Keratinocyte (primary cell): ENCODE measurements around the gene HMGCR. TPM values are rescaled to one million over a fixed set of nuclear protein-coding genes. Genes with fewer than 3 reads are reported as not detected.

Experiments
- DNase-seq: peaks from one replicate; pipeline ENCODE4 v3.0.0-alpha.2; 2011; ENCODE audit warnings: low read depth, missing footprints, low spot score
- FAIRE-seq: peaks from 2 replicates; lab custom pipeline; 2011; peaks lifted over from hg19 to GRCh38; lab: Jason Lieb, UNC
- H2AFZ ChIP-seq: 2 replicates; pipeline ENCODE4 v1.6.0; 2012; ENCODE audit warnings: low read length, control low read depth, inconsistent platforms; ENCODE audit not compliant: control insufficient read depth
- H3K27ac ChIP-seq: 2 replicates; pipeline ENCODE4 v1.5.1; 2011; ENCODE audit warnings: low read length; ENCODE audit not compliant: control insufficient read depth, insufficient read depth
- H3K27me3 ChIP-seq: 3 replicates; pipeline ENCODE4 v1.6.0; 2011; ENCODE audit warnings: low read length; ENCODE audit not compliant: control insufficient read depth, insufficient read depth; ENCODE audit errors: extremely low read depth
- H3K36me3 ChIP-seq, 2 experiments: 2 replicates in 1 of 2; 3 replicates in 1 of 2; pipeline ENCODE4 v1.5.1; 2011; ENCODE audit warnings: low read length in 2 of 2, mild to moderate bottlenecking in 1 of 2; ENCODE audit not compliant: control insufficient read depth in 2 of 2, insufficient read depth in 2 of 2; ENCODE audit errors: extremely low read depth in 1 of 2
- H3K4me1 ChIP-seq: 3 replicates; pipeline ENCODE4 v1.5.1; 2011; ENCODE audit warnings: low read length; ENCODE audit not compliant: control insufficient read depth, insufficient read depth; ENCODE audit errors: extremely low read depth
- H3K4me2 ChIP-seq: 3 replicates; pipeline ENCODE4 v1.6.0; 2011; ENCODE audit warnings: low read depth, low read length; ENCODE audit not compliant: control insufficient read depth, insufficient read depth; ENCODE audit errors: extremely low read depth
- H3K4me3 ChIP-seq, 3 experiments: fragments of 200-600 bp in 1 of 3; sonication (generic) in 1 of 3; 2 replicates in 2 of 3; 3 replicates in 1 of 3; pipeline ENCODE4 v1.5.1; 2011 to 2016; ENCODE audit warnings: low read length in 3 of 3, mild to moderate bottlenecking in 3 of 3, control low read depth in 2 of 3, inconsistent platforms in 1 of 3, low read depth in 1 of 3, mixed read lengths in 1 of 3, mixed run types in 1 of 3, moderate library complexity in 1 of 3; ENCODE audit not compliant: control insufficient read depth in 2 of 3, insufficient read depth in 2 of 3; ENCODE audit errors: extremely low read depth in 1 of 3
- H3K79me2 ChIP-seq: 2 replicates; pipeline ENCODE4 v1.6.0; 2012; ENCODE audit warnings: low read length; ENCODE audit not compliant: control insufficient read depth, insufficient read depth
- H3K9ac ChIP-seq: 3 replicates; pipeline ENCODE4 v1.6.0; 2011; ENCODE audit warnings: low read length; ENCODE audit not compliant: control insufficient read depth, insufficient read depth; ENCODE audit errors: extremely low read depth
- H3K9me1 ChIP-seq: 3 replicates; pipeline ENCODE4 v1.6.0; 2011; ENCODE audit warnings: low read length; ENCODE audit not compliant: control insufficient read depth, insufficient read depth; ENCODE audit errors: extremely low read depth
- H3K9me3 ChIP-seq: 2 replicates; pipeline ENCODE4 v1.5.1; 2012; ENCODE audit warnings: low read depth, low read length; ENCODE audit not compliant: control insufficient read depth
- H4K20me1 ChIP-seq: 3 replicates; pipeline ENCODE4 v1.6.0; 2011; ENCODE audit warnings: low read length; ENCODE audit not compliant: control insufficient read depth, insufficient read depth; ENCODE audit errors: extremely low read depth
- EZH2 ChIP-seq: IDR thresholded peaks from one replicate; pipeline ENCODE4 v1.6.1; 2012; ENCODE audit warnings: inconsistent platforms, mild to moderate bottlenecking, low read length, moderate library complexity
- dilution Hi-C: fragments of 300-500 bp; cut with MboI; formaldehyde crosslinking; loops from one replicate; pipeline ENCODE4 v1.7.0; 2020; ENCODE audit warnings: low sequenced_read_pairs; ENCODE audit not compliant: extremely low pct_ligation_motif_present
- polyA plus RNA-seq, 5 experiments: library from polyadenylated mRNA; depleted of rRNA in 3 of 5; stranded (reverse) in 3 of 5; stranded (forward) in 1 of 5; unstranded in 1 of 5; fragments of >200 nt; gene quantifications; 1 replicate in 1 of 5; 2 replicates in 3 of 5; 3 replicates in 1 of 5; pipeline versions ENCODE4 v1.2.1 to v1.2.3, GENCODE V29; 2011 to 2012; ENCODE audit warnings: missing spikeins in 2 of 5, low read depth in 1 of 5, low replicate concordance in 1 of 5
- TF ChIP-seq, protein P1 (sequence below), 3 experiments: IDR thresholded peaks in 1 of 3; conservative IDR thresholded peaks in 1 of 3; optimal IDR thresholded peaks in 1 of 3; 2 replicates in 2 of 3; 3 replicates in 1 of 3; pipeline versions ENCODE3 to v1.5.1; 2011; ENCODE audit warnings: low read length in 3 of 3, mild to moderate bottlenecking in 3 of 3, moderate library complexity in 2 of 3, control low read depth in 1 of 3, inconsistent platforms in 1 of 3; ENCODE audit not compliant: insufficient read depth in 2 of 3; ENCODE audit errors: extremely low read depth in 1 of 3

HMGCR gene
- polyA plus RNA-seq, 1 donor (not counting 4 experiments of a cell fraction or from before 2014, with no cell fraction given) = 181 TPM

DNA sequence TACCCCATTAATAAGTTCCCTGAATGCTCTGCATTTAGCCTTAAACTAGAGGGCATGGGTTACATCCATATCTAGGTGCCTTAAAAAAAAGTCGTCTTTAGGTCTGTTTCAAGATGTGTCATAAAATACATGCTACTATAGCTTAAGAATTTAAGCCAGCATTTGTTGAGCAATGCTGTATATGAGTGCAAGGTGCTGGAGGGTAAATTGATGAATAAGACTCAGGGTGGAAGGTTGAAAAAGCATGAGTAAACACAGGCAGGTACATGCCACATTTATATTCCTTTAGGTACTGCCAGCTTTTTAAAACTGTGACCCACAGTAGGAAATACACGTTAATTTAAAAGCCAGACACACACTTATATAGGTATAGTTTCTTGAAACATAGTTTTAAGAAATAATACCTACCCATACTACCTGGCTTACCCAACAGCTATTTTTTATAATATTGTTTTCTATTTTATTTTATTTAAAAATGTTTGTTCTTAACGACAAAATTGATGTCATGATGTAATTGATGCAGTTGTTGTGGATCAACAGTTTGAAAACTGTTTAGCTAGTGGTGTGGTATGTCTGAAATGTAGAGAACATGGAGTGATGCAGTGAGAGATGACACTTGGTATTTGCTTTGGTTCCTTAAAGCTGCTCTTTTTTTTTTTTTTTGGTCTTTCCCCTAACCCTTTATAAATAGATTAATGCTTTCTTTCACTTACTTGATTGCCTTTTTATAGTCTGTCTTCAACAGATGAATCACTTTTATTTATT is 3.9 kb downstream of the HMGCR start:
- H2AFZ ChIP-seq = no peak overlapping the region
- peaks cover 3% of the 10 kb centered on the region for H3K9me1 ChIP-seq
- no peaks in the 10 kb centered on the region for H3K27me3 ChIP-seq
- H3K9ac ChIP-seq = no peak overlapping the region
- H3K4me1 ChIP-seq = peaks cover 45% of the 10 kb centered on the region
- no peaks in the 10 kb centered on the region for H3K9me3 ChIP-seq
- peaks cover 82% of the 10 kb centered on the region for H3K79me2 ChIP-seq
- peak overlapping the region in 2 of 3 experiments; percentile 4 to 16 for H3K4me3 ChIP-seq
- peak; percentile 80 for DNase-seq
- H3K27ac ChIP-seq = peak overlapping the region; percentile 75
- peak; percentile 84 for FAIRE-seq
- H3K36me3 ChIP-seq = peaks cover 3 to 14% of the 10 kb centered on the region in 2 experiments
- no peak for TF ChIP-seq EZH2
- TF ChIP-seq, protein P1, sequence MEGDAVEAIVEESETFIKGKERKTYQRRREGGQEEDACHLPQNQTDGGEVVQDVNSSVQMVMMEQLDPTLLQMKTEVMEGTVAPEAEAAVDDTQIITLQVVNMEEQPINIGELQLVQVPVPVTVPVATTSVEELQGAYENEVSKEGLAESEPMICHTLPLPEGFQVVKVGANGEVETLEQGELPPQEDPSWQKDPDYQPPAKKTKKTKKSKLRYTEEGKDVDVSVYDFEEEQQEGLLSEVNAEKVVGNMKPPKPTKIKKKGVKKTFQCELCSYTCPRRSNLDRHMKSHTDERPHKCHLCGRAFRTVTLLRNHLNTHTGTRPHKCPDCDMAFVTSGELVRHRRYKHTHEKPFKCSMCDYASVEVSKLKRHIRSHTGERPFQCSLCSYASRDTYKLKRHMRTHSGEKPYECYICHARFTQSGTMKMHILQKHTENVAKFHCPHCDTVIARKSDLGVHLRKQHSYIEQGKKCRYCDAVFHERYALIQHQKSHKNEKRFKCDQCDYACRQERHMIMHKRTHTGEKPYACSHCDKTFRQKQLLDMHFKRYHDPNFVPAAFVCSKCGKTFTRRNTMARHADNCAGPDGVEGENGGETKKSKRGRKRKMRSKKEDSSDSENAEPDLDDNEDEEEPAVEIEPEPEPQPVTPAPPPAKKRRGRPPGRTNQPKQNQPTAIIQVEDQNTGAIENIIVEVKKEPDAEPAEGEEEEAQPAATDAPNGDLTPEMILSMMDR (optimal IDR thresholded peaks at IDR 0.05 in 1 of 3, IDR thresholded peaks at IDR 0.05 in 1 of 3, conservative IDR thresholded peaks at IDR 0.05 in 1 of 3; ENCODE audit: extremely low read depth in 1 of 3, insufficient read depth in 2 of 3, low read length in 3 of 3) = no peak
- H3K4me2 ChIP-seq = peak overlapping the region; percentile 55
- H4K20me1 ChIP-seq = peaks cover 34% of the 10 kb centered on the region
- dilution Hi-C loops = no loop called here

DNA sequence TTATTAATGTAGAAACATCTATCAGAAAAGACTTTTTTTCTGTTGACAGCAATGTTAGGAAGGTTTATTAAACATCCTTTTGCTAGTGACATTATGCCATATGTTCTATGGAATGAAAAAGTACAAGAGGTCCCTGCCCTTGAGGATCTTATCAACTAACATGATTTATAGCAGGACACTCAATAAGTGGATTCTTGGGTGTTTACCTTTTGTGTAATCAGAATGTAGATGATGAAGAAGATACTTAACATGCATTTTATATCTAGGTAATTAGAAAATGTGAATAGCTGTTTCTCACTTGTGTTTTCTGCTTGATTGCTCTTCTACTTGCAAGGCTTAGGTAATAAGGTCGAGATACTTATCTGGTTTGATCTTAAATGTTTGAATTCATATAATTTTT is 4.9 kb downstream of the HMGCR start:
- H3K4me3 ChIP-seq = no peak overlapping the region
- DNase-seq = no peak
- TF ChIP-seq, protein P1 (optimal IDR thresholded peaks at IDR 0.05 in 1 of 3, IDR thresholded peaks at IDR 0.05 in 1 of 3, conservative IDR thresholded peaks at IDR 0.05 in 1 of 3; ENCODE audit: extremely low read depth in 1 of 3, insufficient read depth in 2 of 3, low read length in 3 of 3) = no peak
- no peak for TF ChIP-seq EZH2
- H3K4me1 ChIP-seq = peaks cover 42% of the 10 kb centered on the region
- H3K9me1 ChIP-seq = peaks cover 3% of the 10 kb centered on the region
- no peaks in the 10 kb centered on the region for H3K27me3 ChIP-seq
- dilution Hi-C loops = no loop called here
- peaks cover 87% of the 10 kb centered on the region for H3K79me2 ChIP-seq
- peaks cover 34% of the 10 kb centered on the region for H4K20me1 ChIP-seq
- H3K9me3 ChIP-seq = no peaks in the 10 kb centered on the region
- H3K27ac ChIP-seq = peak overlapping the region; percentile 23
- FAIRE-seq = peak; percentile 20
- H3K4me2 ChIP-seq = no peak overlapping the region
- H3K36me3 ChIP-seq = peaks cover 6 to 19% of the 10 kb centered on the region in 2 experiments
- H2AFZ ChIP-seq = no peak overlapping the region
- no peak overlapping the region for H3K9ac ChIP-seq
